NCI-H2107 treated with DMSO at 0.1 percent for 48 hours (cell line): ENCODE measurements around the gene SMOC2.
A peak's percentile ranks its signal among the peaks of the same experiment; 100 is the strongest.
"Not testable (repeated sequence)": the region's sequence is repeated elsewhere in the genome, so short reads cannot be mapped to it uniquely, and the experiment has no call there.

Source experiments
- DNase-seq: peaks from one replicate; lab custom pipeline; 2025; ENCODE audit not compliant: unreplicated experiment; lab: John Stamatoyannopoulos, UW

Gene SMOC2

DNA sequence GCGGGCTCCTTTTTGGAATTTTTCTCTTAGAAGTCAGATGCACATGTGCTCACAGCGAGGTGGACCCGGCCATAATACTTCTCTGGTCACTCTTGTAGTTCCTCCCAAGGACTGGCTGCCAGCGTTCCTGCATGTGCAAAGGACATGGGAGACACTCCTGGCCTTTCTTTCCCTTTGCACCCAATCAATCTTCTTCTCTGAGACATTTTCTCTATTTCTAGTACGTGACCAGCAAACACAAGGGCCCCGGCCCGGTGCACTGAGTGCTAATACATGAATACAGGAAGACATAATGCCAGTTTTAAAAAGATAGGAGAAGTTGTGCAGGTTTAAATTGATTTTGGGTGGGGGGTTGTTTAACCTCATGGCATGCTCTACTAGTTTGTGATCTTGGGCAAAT is 233.6 kb downstream of the SMOC2 start:
- DNase-seq: no peak

DNA sequence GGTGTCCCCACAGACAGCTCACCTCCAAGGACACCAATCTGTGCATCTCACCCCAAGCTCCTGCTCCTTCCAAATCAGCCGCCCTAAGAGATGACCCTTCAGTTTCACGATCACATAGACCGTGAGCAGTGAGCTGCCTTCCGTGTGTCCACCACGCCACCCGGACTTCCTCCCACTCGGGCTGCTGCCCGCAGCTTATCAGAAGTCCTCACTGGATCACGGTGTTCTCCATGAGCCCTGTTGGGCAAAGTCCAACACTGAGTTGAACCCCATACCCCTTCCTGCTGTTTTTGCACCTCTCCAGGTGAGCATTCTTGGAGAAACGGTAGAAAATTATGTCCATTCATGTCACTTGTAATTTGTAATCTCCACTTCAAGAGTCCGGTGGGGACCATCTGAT is 234.4 kb downstream of the SMOC2 start:
- DNase-seq: no peak

DNA sequence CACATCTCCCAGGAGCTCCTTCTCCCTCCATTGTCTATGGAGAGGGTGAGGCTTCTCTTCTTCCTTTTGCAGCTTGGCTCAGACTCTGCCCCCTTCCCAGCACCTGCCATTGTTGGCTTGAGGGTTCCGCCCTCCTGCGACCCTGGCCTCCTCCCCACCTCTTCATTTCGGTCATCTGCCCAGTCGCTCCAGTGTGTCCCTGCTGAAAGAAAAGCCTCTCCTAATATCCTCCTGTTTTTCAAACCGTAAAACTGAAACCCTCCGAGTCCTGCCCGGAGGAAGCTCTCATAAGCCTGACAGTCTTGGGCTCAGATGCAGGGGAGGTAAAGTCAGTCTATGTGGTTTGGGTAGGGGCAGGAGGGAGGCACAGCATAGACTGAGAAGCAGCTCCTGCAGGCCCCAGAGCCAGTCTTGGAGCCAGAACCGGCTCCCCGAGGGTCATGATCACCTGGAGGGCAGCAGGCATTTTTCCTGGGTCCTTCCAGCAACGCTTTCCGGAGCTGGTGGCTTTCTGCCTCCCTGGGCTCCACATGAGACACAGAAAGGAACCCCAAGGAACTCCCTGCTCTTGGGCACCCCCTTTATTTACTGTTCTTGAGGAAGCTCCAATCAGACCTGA is 235.1 kb downstream of the SMOC2 start:
- no peak for DNase-seq

DNA sequence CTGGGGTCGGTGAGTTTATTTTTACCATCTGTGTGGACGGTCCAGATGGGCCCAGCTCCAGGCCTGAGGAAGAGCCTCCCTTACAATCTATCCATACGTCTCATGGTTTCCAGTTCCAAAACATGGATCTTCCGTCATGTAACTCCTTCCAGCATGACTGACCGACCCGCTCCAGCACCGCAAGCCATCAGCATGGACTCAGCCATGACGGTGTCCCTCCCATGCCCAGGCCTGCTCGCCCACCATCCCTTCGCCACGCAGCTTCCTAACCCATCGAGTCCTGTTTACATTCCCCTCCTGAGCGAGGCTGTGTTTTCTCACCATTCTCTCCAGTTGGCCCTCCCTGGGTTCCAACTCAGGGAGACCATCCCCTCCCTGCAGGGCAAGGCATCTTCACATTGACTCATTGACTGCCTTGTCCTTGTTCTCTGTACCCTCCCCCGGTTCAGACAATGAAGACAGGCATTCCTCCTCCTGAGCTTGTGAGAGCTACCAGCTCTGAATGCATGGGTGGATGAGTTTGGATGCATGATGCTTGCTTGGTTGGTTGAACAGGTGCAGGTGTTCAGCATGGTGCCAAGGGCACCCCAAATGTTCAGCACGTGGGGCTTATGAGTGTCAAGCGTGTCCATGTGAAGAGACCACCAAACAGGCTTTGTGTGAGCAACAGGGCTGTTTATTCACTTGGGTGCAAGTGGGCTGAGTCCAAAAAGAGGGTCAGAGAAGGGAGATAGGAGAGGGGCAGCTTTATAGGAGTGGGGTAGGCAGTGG is 235.8 kb downstream of the SMOC2 start:
- no peak for DNase-seq

DNA sequence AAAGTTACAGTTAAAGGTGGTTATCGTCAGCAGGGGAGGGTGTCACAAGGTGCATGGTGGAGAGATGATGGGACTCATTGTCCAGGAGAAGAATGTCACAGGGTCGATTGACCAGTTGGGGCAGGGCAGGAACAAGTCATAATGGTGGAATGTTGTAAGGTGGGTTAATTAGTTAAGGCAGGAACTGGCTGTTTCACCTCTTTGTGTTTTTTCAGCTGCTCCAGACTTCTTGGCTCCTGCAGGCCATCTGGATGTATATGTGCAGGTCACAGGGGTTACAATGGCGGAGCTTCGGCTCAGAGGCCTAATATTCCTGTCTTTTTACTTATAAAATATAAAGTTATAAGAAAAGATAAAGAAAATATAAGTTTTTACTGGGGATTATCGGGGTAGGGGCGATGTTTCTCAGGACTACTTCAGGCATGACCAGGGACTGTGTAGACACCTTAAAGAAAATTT is 236.4 kb downstream of the SMOC2 start:
- DNase-seq: not testable (repeated sequence)

DNA sequence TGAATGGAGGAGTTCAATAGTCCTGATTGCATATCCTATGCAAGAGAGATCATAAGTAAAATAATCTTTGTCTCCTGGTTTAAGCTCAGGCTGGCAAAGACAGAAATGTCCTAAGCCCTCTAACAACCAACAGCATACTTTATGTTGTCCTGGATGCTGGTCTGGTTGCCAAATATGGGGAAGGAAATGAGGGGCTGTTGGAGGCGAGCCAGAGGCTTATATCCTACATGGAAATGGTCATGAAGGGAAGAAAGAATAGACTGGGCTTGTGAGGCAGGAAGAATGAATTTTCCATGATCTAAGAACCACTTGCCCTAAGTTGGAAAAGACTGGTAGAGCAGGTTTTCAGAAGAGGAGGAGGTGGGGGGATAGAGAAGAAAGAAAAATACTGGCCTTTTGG is 237.1 kb downstream of the SMOC2 start:
- DNase-seq: no peak

DNA sequence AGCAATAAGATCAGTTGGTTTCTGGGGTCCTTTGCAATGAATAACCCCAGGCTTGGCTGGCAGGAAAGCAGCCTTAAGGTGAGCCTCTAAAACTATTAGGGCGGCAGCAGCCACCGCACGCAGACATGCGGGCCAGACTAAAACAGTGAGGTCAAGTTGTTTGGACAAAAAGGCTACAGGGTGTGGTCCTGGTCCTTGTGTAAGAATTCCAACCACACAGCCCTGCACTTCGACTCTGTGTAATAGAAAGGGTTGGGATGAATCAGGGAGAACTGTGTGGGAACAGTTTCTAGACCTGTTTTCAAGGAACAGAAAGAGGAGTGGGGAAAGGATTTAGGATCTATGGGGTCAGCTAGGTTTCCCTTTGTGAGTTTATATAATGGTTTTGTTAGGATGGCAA is 237.6 kb downstream of the SMOC2 start:
- DNase-seq: no peak

DNA sequence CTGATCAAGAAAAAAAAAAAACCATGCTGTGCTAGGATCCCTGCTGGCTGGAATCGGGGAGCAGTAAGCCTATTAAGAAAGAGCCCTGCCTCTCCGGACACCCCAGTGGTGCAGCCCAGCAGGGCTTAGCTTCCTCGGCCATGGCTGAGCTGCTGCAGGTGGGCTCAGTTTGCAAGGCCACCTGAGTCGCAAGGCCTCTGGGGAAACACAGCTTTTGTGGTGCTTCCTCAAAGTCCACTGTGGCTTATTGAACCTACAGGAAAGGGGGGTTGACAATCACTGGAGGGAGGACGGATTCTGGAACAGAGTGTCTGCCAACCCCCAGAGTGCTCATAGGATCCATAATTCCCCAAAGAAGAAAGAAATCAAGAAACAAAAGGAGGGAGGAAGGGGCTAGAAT is 240.8 kb downstream of the SMOC2 start:
- no peak for DNase-seq

DNA sequence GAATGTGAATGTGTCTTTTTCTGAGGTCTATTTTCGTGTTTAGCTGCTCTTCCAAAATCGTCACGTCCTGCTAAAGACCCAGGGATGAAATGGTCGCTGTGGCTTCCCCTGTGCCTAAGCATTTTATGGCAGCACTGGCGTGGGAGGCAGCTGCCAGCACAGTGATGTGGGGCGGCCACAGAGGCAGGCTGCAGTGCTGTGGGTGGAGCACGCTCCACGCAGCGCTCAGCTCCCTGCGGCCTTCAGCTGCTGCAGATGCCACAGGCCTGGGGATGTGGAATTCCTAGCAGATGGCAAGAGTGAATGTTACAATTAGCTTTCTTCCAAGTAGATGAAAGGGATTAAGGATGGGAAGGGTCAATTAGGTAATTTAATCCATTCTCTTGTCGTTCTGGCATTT is 242.6 kb downstream of the SMOC2 start:
- DNase-seq: no peak

DNA sequence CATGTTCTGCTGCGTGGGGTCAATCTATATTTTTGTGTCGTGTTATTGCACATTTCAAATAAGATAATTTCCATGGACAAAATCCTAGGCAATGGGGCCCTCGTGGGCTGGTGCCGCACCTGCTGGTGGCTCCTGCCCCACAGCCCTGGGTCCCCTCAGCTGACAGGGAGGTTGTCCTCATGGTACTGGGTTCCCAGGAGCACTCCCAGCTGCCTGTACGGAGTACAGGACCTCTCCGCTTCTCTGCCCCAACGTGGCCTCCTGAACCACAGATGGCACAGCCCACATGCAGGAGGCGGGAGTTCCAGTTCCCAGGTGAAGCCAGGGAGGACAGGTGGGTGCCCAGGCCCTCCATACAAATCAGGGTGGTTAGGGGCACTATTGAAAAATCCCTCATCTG is 243.5 kb downstream of the SMOC2 start:
- no peak for DNase-seq

DNA sequence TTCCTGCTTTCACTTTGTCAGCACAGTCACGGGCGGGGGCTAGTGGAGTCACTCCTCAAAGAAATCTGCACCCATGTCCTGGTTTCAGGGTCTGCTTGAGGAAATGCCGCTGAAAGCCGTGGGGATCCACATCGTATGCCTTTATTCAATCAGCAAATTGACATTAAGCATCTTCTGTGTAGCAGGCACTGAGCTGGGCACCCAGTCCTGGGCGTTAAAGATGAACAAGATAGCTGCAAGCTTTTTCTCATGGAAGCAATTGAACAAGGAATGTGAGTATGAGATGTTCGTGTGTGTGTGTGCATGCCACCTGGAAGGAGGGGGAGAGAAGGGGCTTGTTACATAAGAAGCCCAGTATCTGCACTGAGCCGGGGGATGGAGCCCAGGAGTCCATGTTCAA is 243.9 kb downstream of the SMOC2 start:
- no peak for DNase-seq

DNA sequence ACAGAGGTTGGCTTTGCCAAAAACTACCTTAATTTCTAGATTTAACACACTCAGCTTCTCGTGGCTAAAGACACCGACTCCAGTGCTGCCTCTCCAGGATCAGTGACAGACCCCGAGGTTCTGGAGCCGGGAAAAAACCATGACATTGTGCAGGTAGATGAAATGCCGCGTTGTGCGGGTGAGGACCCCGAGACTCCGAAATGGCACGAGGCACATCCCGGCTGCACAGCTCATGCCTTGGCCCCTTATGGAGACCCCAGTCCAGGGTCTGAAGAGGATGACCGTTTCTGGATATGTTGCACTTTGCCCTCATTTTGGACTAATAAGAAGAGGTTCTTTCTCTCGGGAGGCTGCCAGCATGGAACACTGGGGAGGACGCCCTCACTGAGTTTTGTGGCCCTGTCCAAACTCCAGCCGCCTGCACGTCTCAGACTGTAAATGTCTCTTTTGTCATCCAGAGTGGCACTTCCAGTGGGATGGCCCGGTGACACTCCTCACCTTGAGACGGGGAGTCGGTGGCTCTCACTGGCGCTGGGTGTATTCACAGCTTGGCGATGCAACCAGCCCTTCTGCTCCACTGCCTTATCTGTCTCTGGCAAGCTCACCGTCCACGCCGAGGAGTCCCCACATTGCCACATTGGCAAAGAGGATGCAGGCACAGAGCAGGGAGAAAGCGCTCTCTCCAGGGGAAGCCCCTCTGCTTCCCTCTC is 245.2 kb downstream of the SMOC2 start:
- no peak for DNase-seq

DNA sequence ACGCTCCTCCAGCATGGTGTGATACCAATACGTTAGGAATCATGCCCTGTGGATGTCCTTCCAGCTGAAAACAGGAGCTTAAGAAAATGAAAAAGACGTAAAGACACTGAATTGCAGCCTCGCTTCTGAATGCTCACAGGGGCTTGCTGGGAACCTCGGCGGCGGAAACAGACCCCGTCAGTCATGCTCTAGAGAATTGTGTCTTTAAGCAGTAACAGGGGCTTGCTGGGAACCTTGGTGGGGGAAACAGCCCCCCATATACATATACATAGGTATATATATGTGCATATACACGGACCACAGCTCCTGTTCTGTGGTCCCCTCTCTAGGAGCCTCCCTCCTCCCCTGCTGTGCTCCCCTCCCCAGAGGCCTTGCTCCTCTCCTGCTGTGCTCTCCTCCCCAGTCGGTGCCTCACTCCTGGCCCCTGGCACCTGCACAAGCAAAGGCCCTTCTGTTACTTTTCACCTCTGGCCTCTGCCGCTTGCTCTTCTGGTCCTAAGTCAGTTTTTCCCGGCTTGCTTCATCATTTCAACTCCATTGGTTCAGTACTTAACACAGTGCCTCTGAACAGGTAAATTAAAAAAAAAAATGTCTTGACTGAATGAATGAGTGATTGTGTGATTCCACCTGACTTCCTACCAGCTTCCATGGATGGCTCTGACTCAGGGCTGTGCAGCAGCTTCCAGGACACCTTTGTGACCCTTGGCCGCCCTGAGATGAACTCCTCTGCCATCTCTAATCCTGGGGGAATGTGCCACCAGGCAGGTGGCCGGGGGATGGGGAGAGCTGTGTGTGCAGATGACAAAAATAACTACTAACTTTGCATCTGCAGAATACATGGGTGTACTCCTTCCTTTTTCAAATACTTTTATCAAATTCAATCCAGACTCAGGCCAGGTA is 246.1 kb downstream of the SMOC2 start:
- DNase-seq: no peak

DNA sequence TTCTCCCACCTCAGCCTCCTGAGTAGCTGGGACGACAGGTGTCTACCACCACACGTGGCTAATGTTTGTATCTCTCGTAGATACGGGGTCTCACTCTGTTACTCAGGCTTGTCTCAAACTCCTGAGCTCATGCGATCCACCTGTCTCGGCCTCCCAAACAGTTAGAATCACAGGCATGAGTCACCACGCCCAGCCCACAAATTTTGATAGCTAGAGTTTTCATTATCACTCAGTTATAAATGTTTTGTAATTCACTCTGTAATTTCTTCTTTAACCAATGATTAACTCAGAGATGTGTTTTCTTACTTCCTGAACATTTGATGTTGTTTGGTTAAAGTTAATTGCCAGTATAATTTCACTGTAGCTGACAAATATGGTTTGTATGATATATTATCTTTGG is 249.3 kb downstream of the SMOC2 start:
- no peak for DNase-seq

DNA sequence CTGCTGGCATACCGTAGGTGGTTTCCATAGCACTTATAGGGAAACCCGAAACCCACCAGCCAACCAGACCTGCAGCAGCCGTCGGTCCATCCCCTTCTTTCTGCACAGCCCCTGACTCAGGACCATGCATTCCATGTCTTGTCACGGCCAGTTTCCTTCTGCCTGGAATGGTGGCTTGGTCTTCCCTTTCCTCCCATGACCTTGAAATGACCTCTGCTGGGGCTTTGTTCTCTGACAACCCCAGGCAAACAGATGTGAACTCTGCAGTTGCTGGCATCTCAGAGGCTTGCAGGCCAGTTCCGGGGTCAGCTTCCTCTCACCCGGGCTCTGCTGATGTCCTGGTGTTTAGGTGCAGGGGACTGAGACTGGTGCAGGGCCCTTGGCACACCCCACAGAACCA is 250.8 kb downstream of the SMOC2 start:
- DNase-seq: no peak

DNA sequence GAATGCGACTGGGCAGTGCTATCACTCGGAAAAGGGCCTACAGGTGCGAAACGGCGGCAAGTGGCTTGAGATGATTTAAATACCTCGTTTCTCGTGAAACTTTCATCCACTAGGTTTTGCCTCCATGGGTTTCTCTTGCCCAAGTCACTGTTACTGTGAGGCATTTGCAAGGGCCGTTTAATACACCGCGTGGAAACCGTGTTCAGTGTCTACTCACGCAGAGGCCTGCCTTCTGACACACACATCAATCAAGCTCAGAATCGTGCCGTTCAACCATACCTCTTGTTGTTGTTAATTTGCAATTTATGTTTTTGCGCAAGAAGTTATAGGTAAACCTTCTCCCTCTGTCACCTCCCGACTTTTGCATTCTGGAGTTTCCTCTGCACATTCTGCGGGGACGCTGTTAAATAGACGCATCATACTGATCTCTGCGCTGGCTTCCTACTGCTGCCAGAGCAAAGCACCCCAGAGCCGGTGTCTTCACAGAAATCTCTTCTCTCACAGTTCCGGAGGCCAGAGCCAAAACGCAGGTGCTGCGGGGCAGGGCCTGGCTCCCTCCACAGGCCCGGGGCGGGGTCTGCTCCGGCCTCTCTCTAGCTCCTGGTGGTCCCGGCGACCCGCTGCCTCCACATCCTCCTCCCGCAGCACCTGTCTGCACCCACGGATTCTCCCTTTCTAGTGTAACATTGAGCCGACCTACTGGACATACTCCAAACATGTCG is 251.4 kb downstream of the SMOC2 start:
- no peak for DNase-seq

DNA sequence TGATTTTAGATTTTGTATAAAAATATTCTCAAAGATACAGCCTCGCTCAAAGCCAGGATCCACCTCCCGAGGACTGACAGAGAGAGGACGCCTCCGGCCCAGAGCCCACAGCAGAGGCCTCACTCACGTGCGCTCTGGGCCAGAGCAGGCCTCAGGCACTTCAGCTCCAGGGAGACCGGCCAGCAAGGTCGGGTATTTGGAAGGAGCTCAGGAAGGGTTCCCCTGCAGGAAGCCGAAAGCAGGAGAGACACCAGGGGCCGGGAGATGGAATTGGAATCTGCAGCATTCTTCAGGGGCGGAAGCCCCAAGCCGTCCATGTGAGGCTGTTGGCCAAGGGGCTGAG is 251.9 kb downstream of the SMOC2 start:
- DNase-seq: not testable (repeated sequence)

DNA sequence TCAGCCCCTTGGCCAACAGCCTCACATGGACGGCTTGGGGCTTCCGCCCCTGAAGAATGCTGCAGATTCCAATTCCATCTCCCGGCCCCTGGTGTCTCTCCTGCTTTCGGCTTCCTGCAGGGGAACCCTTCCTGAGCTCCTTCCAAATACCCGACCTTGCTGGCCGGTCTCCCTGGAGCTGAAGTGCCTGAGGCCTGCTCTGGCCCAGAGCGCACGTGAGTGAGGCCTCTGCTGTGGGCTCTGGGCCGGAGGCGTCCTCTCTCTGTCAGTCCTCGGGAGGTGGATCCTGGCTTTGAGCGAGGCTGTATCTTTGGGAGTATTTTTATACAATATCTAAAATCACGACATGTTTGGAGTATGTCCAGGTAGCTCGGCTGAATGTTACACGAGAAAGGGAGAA is 253.8 kb downstream of the SMOC2 start:
- not testable (repeated sequence) for DNase-seq

DNA sequence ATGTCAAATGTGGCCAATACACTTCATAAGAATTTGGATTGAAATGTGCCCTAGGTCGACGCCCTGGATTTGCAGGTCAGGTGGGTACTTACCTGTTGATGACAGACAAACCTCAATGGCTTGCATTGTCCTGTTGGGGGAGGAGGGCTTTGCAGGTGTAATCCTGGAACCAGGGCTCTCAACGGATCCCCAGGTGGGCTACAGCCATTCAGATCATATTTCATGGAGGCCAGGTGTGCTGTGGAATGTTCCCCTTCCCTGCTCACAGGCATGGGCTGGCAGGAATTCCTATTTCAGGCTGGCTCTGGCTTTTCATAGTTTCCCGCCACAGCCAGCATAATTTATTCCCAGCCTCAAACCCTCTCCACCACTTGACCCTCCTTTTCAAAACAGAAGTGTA is 254.7 kb downstream of the SMOC2 start:
- DNase-seq: peak; percentile 14

DNA sequence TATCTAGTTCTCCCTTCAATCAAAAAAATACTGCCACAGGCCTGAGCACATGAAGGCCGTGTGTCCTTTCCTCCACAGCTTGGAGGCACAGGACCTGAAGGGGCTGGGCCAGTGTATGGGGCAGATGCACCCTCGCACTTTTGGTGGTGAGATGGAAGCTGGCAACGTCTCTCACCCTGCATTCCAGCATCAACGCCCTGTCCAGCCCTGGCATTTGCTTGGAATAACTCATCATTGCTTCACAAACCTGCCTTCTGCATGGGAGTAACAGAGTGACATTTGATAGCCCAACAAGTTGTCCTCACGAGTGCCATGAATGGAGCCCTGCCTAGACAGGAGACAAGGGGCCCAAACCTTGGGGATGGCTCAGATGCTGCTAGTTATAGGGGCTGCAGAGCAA is 257.9 kb downstream of the SMOC2 start:
- DNase-seq: no peak
